Hematopoietic multipotent progenitor cell treated with erythropoietin and hydrocortisone succinate and interleukin-3 and kit ligand, for 6 days (in vitro differentiated cells): ENCODE data around the gene HCST.
A peak's percentile ranks its signal among the peaks of the same experiment; 100 is the strongest.
"Not testable (repeated sequence)": the region's sequence is repeated elsewhere in the genome, so short reads cannot be mapped to it uniquely, and the experiment has no call there.

Source experiments
- DNase-seq: peaks from one replicate; pipeline ENCODE4 v3.0.0-alpha.2; 2015

HCST gene

GRCh38 chr19:35907377-35907745, 5.0 kb downstream of the HCST start:
- no peak for DNase-seq

- DNase-seq = peak; percentile 50
Observed at GRCh38 chr19:35908010-35908441, 5.7 kb downstream of the HCST start, which contains the start of gene TYROBP. Gene TYROBP (minus strand): TSS chr19:35908295. CDS start chr19:35908228, 67 bp downstream.

- DNase-seq = peak; percentile 87
Observed at GRCh38 chr19:35908973-35909683, 6.8 kb downstream of the HCST start.

DNA sequence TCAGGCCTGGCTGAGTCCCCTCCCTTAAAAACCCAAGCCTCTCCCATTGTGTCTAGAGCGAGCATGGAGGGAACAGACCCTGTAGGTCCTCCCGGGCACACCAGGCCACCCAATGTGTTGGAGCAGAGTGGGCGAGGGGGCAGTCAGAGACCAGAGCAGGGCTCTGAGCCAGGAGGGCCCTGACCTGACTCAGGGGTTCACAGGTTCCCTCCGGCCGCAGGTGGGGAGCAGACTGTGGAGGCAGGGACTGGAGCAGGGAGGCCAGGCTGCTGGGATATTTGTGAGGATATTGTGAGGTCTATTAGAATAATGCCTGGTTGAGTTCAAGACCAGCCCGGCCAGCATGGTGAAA, 7.3 kb downstream of the HCST start:
- DNase-seq = no peak

DNA sequence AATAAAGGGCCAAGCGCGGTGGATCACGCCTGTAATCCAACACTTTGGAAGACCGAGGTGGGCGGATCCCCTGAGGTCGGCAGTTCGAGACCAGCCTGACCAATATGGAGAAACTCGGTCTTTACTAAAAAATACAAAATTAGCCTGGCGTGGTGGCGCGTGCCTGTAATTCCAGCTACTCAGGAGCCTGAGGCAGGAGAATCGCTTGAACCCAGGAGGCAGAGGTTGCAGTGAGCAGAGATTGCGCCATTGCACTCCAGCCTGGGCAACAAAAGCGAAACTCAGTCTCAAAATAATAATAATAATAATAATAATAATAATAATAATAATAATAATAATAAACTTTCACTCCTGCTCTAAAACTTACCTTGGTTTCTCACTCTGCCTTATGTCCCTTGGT, 8.0 kb downstream of the HCST start:
- DNase-seq = not testable (repeated sequence)

DNA sequence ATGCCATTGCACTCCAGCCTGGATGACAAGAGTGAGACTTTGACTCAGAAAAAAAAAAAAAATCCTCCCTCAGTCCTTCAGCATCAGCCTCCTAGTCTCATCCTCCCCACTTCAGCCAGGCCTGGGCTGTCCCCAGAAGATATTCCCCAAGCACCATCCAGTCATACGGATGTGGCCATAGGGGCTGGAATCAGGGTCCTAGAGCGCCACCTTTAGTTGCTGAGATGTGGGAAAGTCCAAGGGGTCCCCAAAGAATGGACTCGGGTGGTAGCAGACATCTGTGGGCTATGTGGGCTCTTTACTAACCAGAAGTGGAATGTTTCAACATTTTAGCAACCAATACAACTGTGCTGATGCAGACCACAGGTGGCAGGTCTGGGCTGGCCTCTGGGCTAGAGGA, 8.8 kb downstream of the HCST start:
- no peak for DNase-seq

DNA sequence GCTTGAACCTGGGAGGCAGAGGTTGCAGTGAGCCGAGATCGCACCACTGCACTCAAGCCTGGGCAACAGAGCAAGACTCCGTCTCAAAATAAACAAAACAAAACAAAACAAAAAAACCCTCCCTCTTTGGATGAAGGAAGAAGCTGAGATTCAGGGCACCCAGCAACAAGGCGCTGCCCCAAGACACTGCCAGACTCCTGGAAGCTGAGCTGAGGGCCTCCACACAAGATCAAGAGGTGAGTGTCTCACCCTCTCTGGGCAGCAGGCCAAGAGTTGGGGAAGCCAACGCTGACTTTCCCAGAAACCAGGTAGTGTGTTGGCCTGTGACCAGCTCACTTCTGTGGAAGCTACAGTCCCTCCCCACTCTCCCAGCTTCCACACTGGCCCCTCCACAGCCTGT, 9.5 kb downstream of the HCST start:
- DNase-seq = no peak

DNA sequence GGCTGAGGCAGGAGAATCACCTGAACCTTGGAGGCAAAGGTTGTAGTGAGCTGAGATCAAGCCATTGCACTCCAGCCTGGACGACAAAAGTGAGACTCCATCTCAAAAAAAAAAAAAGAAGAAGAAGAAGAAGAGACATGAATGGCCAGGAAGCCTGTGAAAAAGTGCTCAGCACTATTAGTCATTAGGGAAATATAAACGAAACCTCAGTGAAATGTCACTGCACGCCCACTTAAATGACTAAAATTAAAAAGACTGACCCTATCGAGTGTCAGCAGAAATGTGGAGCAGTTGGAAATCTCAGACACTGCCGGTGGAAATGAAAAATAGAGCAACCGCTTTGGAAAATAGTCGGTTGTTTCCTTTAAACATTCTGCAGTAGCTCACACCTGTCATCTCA, 11.3 kb downstream of the HCST start:
- DNase-seq = no peak

GRCh38 chr19:35915443-35915842, 13.1 kb downstream of the HCST start:
- no peak for DNase-seq

GRCh38 chr19:35919306-35919705, 17.0 kb downstream of the HCST start:
- no peak for DNase-seq

GRCh38 chr19:35921012-35921411, 18.7 kb downstream of the HCST start:
- DNase-seq = no peak

DNA sequence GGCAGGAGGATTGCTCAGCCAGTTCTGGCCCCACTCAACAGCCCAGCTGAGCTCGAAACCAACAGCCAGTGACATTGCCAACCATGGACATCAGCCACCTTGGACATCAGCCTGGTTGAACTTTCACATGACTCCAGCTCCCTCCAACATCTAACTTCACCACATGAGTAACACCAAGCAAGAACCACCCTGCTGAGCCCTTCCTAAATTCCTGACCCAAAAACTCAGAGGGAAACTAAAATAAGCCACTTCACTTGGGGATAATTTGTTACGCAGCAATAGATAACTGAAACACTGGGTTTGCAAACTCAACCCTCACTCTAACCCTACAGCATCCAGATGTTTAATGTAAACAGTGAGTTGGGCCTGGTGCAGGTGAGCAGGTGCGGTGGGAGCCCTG, 23.2 kb downstream of the HCST start:
- no peak for DNase-seq

GRCh38 chr19:35928507-35928906, 26.2 kb downstream of the HCST start:
- DNase-seq = no peak

- DNase-seq = peak; percentile 39
Observed at GRCh38 chr19:35929876-35930275, 27.5 kb downstream of the HCST start.

DNA sequence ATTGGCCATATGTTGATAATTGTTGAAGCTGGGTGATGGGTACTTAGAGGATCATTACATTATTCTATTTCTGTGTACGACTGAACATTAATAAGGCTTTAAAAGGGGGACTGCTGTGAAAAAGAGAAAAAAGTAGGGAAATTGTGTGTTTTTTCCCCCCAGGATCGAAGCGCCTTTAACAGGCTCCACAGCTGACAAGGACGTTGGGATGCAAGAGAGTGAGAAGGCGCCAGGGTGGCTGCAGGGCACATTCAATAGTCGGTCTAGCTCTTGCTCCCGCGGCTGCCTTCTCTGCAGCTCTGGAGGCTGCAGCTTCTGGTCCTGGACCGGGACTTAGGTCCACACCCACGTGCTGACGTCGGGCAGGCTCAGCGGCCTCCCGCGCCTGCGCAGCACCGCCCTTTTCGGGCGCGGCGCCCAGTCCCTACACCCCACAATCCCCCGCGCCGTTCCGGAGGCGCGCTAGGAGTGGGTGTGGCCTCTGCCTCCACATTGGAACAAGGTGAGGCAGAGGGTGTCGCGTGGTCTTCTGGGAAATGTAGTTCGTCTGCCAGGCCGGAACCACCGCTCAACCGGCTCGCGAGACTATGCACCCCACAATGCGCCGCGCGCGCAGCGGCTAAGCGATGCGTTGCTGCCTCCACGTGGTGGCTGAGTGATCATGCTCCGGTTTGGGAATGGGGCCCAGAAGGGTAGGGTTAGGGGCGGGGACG, 29.0 kb downstream of the HCST start:
- peak; percentile 100 for DNase-seq

- no peak for DNase-seq
Observed at GRCh38 chr19:35931874-35932202, 29.5 kb downstream of the HCST start.

DNA sequence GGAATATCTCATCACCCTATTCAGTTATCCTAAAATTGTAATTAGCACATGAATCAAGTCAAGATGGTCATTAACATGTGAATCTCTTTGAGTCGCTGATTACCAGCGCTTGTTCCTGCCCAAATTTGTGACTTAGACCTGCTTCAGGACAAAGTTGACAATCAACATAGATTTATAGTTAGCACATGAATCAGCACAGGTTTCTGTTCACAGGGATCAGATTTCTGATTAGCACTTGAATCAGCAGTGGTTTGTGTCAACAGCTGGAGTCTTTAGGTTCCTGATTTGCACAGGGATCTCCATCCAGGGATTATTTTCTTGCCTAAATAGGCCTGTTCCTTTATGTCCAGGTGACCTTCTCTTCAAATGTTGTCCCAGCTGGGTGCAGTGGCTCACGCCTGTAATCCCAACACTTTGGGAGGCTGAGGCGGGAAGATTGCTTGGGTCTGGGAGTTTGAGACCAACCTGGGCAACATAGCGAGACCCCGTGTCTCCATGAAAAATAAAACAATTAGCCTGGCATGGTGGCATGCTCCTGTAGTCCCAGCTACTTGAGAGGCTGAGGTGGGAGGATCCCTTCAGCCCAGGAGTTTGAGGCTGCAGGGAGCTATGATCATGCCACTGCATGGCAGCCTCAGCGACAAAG, 30.1 kb downstream of the HCST start:
- DNase-seq = no peak

DNA sequence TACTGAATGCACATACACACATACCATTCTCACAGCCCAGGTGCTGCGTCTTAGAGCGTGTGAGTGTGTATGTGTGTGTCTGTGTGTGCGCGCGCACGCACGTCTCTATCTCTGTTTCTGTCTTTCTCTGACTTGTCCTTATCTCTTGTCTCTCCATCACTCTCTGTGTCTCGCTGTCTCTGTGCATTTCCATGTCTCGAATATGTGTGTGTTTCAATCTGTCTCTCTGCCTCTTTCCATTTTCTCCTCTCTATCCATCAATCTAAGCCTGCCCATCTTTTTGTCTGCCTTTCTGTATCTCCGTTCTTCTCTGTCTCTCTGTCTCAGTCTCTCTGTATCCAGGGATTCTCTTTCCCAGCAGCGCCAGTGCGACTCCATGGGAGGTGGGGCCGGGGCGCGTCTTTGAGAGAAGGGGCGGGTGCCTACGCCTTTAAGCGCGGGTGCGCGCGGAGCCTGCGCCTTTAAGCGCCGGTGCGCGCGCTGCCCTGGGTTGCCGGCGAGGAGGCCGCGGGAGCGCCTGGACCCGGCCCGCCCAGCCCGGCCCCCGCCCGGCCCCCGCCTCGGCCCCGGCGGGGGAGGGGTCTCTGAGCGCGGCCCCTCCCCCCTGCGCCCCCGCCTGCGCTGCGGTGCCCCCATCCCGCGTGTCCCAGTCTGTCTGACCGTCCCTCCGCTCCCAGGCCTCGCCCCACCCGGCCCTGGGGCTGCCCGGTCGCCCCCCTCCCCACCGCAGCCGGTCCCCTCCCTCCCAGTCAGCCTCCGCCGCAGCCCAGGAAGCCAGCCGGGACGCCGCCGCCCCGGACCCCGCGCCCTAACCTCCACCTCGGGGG, 33.8 kb downstream of the HCST start, which contains the start of gene LRFN3:
Gene LRFN3 (plus strand): TSS at position 464 of the 827 bp plus-strand sequence. CDS start 3,052 bp downstream, outside the sequence.
- DNase-seq = peak; percentile 40

- no peak for DNase-seq
Observed at GRCh38 chr19:35936738-35937268, 34.5 kb downstream of the HCST start.

GRCh38 chr19:35937345-35938281, 35.3 kb downstream of the HCST start:
- DNase-seq = no peak
